Left renal pelvis (tissue), 4 donors: ENCODE measurements around the gene POLDIP2. TPM values are rescaled to one million over a fixed set of nuclear protein-coding genes. Genes with fewer than 3 reads are reported as not detected.
A peak's percentile ranks its signal among the peaks of the same experiment; 100 is the strongest.
"Not testable (repeated sequence)": the region's sequence is repeated elsewhere in the genome, so short reads cannot be mapped to it uniquely, and the experiment has no call there.

ENCODE experiments used
- DNase-seq, 4 donors: peaks; one replicate each; pipeline ENCODE4 v3.0.0-alpha.2; 2013; ENCODE audit warnings: low read depth in 4 of 4, low spot score in 3 of 4
- polyA plus RNA-seq, 4 donors: library from polyadenylated mRNA; unstranded; fragments of 120-200 nt; gene quantifications; one replicate each; pipeline ENCODE4 v1.2.1, GENCODE V29; 2013; ENCODE audit not compliant: insufficient read length in 4 of 4

The POLDIP2 gene
- polyA plus RNA-seq, 4 donors = 63.1 to 94.1 (median 88.9) TPM

DNA sequence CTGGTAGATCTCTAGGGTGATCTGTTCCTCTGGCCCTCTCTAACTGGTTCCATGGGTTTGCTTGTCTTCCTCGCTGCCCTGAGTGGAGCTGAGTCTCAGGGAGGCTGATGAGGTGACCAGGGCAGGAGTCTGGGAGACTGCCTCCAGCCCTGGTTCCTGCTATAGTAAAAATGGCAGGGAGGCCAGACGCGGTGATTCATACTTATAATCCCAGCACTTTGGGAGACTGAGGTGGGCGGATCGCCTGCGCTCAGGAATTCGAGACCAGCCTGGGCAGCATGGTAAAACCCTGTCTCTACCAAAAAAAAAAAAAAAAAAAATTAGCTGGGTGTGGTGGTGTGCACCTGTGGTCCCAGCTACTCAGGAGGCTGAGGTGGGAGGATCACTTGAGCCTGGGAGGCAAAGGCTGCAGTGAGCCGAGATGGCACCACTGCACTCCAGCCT, 18.5 kb downstream of the POLDIP2 start:
- not testable (repeated sequence) for DNase-seq

DNA sequence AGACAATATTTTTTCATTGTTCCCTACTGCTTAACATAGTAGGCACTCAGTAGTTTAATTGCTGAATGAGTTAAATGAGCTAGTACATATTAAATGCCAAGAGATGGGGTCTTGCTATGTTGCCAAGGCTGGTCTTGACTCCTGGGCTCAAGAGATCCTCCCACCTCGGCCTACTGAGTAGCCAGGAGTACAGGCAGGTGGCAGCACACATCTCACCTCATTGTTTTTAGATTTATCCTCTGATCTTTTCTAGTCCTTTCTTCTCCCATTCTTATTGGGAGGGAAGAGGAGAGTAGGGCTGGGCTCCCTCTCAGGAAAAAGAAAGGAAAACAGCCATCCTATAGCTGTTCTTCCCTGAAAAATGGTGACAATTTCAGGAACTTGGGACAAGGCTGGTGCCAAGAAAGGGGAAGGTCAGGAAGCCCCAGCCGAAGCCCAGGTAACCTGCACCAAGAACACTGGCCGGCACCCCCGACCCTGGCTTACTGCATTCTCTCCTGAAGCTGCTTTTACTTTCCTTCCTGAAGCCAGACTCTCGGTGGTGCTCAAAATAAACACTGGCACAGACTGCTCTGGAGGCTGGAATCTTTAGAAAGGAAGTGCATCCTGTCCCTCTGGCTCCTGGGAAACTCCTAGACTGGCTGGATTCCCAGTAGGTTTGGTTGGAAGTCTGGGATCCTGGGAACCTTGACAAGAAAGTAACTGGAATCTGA, 19.1 kb downstream of the POLDIP2 start:
- DNase-seq = no peak

DNA sequence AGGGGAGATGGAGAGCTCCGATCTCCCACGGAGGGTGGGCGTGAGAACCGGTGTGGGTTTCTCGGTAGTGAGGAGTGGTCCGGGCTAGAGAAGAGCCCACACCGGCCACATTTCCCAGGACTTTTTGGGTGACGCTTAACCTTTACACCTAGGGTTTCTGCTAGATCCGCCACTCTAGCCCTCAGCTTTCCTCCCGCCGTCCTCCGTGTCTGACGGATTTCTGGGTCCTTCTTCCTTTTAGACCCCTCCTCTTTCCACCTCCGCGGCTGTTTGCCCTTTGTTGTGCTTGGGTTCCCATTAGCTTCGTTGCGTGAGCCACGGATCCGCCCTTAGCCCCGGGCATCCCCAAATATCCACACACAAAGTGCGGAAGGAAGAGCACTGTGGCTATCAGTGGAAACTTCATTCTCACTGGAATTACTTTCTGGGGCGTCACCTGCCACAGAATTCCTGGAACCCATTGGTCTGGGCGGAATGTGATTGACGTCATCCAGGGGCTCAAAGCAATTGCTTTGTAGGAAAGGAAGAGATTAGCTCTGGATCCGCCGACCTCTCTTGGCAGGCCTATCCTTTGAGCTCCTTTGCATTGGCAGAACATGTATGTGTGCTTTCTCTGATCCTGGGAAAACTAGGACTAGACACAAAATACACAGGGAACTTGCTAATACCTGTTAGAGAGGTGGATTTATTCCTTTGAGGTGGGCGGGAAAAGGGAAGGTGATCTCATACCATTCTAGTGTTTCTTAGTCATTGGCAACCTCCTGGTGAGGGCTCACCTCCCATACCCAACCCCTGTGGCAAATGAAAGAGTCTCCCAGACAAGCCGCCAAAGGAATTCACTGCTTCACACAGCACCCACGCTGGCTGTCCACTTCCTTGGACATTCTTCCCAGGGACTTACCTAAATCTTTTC, 21.1 kb downstream of the POLDIP2 start:
- peak in 2 of 4 donors; percentile 60 to 76 for DNase-seq

DNA sequence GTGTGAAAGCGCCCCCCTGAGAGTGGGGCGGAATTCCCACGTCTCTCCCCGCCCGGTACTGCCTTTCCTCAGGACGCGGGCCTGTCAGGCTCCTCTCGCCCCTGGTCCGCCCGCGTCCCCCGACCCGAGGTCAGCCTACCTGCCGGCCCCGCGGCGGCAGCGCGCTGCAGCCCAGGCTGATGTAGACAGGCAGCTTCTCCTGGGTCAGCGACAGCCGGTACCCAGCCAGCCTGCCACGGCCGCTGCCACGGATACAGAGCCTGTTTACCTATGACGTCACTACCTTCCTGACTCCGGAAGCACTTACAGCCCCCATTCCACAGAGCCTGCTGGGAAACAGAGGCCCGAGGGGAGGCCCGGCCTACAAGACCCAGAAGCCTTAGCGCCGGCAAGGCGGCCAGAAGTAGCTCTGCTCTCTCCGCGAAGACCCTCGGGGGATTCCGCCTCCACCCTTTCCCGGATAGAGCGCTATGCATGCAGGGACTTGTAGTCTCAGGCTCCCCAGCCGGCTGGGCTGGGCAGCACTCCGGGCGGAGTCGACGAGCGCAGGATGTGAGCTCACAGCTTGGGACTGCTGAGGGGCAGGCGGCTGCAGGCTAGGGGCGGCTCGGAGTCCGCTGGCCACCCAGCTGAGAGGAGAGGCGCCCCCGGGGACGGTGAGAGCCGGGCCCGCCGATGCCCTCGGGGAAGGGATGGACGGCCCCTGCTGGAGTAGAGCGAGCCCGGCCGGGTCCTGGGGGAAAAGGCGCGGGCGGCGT, 21.9 kb downstream of the POLDIP2 start, which contains the start of the genes IFT20 and TNFAIP1:
TSS of gene IFT20 (minus strand) at position 272 of the 758 bp plus-strand sequence. CDS start 3,487 bp downstream, outside the sequence.
TSS of gene TNFAIP1 (plus strand) at position 561 of the 758 bp plus-strand sequence. CDS start 3,761 bp downstream, outside the sequence.
- peak; percentile 98 to 100 (median 98) for DNase-seq

DNA sequence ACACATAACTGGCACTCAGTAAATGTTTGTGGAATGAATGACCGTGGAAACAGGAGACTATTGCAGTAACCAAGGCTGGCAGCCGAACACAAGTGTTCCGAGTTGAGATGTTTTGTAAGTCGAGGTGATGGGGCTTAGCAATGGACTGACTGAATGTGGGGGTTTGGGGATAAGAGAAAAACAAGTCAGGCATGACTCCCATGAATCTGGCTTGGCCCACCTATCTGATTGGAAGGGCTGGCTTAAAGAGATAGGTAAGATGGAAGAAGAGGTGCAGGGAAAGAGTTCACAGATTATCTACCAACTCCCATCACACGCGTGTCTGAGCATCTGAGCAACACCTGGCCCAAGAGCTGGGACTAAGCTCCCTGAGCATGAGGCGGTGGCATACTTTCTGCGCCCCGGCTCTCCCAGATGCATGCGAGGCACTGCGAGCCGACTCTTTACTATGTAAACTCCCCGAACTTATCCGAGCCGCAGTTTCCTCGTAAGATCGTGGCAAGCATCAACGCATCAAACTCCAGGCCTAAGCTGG, 22.6 kb downstream of the POLDIP2 start:
- no peak for DNase-seq

DNA sequence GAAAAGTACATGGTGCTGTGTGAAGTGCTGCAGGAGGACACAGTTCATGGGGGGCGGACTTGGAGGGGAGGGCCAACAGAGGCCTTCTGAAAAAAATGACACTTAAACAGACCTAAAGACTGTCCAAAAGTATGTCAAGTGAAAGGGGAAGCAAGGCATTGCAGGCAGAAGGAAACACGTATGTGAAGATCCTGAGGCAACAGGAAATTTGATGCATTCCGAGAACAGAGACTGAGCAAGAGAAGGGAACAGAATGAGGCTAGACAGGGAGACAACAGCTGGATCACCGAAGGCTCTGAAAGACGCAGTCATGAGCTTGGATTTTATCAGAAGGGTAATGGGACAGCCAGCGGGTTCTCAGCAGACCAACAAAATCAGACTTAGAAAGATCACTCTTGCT, 23.2 kb downstream of the POLDIP2 start:
- DNase-seq = no peak

DNA sequence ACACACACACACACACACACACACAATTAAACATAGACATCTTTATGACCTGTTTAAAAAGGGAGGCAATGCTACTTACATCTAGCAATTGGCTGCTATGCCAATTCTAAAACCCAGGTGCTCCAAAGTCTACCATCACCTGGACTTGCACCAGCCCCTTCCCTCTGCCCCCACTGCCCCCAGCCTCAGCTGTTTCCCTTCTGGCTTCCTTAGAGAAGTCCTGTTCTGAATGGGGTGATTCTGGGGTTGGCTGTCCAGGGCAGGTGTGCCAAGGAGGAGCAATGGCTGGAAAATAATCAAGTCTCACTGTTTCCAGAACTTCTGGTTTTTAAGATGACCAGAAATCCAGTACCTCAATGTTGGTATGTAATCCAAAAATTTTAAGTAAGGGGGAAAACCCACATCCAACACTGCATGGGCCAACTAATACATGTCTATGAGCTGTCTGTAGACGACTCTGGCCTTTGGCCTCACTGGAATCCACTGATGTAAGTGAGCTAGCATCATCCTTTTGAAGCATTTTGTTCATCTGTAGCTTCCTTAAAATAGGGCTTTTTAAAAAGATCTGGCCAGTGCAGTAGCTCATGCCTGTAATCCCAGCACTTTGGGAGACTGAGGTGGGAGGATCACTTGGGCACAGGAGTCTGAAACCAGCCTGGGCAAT, 24.1 kb downstream of the POLDIP2 start:
- no peak for DNase-seq

DNA sequence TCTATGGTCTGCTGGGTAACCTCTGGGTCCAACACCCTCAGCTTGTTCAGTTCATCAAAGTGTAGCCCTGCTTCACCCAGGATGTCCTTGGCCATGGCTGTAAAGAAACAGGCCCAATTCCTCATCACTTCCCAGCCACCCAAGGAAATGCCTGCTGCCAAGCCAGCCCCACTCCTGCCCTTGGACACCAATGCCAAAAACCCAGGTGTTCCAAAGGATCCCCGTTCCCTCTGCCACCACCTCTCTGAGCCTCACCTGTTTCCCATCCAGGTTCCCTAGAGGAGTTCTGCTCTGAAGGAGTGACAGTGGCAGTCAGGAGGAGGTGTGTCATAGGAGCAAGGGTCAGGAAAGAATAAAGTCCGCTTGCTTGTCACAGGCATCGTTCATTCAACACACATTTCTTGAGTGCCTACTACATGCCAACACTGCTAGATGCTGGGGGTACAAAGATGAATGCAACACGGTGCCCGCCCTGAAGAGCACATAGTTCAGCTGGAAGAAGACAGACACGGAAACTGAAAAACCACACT, 25.4 kb downstream of the POLDIP2 start:
- DNase-seq = no peak

DNA sequence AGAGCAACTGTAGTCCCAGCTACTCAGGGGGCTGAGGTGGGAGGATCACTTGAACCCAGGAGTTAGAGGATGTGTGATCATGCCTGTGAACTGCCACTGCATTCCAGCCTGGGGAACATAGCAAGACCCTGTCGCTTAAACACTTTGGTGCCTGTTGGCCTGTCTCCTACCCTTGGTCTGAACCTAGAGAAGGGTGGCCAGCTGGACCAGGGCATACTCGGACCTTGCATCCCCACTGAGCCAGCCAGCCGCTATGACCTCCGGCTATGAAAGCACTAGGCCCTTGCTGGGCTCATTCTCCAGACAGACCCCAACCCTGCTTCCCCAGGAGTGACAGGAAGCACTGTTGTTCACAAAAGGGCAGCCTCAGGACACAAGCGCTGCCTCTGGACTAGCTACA, 26.7 kb downstream of the POLDIP2 start:
- no peak for DNase-seq

DNA sequence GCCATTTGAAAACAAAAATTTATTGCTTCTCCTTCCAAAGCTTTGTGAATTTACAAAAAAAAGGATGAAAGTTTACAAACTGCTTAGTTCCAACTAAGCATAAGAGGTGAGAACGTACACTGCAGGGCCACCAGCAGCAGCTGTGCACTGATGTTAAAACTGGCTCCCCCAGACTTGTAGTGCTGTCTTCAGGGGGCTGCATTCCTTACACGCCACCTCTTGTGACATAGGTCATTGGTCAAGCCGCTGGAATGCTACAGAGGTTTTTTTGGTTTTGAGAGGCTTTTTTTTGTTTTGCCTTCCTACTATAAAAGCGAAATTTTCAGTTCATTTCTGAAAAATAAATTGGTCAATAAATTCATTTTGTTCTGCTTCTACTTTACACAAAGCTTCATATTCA, 29.0 kb downstream of the POLDIP2 start:
- no peak for DNase-seq

DNA sequence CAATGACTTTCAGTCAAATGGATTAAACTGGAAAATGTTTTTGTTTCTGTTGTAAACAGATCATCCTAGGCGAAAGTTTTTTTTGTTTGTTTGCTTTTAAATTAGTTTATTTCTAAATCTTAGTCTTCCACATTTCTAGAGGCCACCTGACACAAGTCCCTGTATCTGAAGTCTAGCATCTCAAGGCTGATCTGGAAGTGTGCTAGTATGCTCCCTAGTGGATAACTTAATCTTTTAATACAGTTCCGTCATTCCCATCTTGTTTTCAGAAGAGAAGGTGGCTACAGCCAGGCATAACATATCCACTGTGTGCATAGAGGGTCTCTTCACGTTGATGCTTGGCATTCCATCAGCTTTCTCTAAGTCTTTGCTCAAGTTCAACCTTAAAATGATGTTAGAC, 29.6 kb downstream of the POLDIP2 start:
- DNase-seq = no peak

DNA sequence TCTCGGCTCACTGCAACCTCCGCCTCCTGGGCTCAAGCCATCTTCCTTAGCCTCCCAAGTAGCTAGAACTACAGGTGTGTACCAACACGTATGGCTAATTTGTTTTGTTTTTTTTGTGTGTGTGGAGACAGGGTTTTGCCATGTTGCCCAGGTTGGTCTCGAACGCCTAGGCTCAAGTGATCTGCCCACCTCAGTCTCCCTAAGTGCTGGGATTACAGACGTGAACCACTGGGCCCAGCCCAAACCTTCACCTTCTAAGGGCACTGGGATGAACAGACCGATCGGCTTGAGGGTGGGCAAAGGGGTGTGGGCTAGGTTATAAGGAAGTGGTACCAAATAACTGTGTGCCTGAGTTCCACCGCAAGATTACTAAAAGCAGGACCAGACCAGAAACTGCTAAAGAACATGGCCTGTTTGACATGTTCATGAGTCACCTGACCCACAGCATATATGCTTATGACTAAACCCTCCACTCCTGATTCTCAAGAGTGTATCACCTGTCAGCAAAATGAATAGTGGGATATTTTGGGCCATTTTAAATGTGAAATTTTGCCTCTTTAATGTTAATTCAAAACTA, 30.2 kb downstream of the POLDIP2 start:
- no peak for DNase-seq

DNA sequence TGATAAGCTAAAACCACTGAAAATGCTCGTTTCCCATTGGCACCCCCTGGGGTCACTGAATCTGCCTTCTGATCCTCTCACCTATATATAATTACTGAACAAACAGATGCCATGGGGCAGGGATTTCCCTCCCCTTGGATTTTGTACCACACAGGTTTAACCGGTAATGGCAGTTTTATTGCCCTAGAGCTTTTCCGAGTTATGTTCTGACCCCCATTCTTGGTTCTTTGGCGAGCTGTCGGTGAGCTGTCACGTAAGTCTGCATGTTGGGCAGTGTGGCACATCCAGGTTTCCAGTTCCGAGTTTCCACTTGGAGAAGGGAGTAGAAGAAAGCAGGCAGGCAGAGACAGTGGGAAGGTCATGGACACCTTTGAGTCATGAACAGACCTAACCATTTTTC, 31.2 kb downstream of the POLDIP2 start:
- no peak for DNase-seq

DNA sequence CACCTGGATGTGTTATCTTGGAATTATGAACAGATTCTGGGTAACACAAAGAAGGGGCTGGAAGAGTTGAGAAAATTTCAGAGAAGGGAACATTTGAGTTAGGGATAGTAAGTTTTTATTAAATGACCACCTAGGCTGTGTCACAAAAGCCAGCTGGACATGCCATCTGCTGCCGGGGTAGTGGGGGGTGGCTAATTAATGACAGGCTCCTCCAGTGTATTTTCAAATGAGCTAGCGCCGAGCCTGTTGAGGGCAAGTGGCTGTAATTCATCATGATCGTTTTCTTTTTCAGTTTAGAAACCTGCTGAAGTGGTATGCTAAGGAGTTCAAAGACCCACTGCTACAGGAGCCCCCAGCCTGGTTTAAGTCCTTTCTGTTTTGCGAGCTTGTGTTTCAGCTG, 32.1 kb downstream of the POLDIP2 start:
- DNase-seq = no peak

DNA sequence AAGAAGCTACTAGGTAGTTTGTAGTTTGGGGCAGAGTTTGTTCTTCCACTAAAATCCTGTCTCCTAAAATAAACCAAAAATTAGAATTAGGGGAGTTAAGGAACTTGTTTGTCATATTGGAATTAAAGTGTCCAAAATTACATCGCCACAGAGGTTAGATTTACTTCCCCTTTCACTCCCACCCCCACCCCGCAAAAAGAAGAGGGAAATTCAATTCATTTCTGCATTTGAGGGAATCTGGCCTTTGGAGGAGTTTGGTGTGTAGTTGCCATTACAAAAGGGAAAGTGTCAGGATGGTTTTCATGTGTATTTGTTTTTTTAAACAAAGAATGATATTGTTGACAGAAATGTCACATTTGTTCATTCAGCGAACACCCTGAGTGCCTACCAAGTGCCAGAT, 32.5 kb downstream of the POLDIP2 start:
- DNase-seq = no peak

DNA sequence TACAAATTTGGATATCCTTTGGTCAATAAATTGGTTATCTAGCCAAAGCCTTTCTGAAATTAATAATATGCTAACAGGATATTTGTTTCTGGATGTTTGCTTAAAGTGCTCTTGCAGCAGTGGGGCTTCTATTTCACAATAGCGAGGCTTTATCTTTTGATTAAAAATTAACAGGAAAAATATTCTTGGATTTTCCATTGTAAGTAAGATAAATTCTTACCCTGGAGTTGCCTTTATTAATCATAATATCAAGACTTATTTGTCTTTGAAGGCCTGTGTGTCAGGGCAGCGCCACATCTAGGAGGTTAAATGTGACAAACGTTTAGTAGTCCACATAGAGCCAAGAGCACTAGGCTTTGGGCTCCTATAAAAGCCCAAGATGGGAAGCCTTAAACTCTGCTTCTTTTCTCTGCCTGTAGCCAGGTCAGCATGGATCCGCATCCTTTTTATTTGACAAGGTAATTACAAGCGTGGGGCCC, 33.0 kb downstream of the POLDIP2 start:
- no peak for DNase-seq

DNA sequence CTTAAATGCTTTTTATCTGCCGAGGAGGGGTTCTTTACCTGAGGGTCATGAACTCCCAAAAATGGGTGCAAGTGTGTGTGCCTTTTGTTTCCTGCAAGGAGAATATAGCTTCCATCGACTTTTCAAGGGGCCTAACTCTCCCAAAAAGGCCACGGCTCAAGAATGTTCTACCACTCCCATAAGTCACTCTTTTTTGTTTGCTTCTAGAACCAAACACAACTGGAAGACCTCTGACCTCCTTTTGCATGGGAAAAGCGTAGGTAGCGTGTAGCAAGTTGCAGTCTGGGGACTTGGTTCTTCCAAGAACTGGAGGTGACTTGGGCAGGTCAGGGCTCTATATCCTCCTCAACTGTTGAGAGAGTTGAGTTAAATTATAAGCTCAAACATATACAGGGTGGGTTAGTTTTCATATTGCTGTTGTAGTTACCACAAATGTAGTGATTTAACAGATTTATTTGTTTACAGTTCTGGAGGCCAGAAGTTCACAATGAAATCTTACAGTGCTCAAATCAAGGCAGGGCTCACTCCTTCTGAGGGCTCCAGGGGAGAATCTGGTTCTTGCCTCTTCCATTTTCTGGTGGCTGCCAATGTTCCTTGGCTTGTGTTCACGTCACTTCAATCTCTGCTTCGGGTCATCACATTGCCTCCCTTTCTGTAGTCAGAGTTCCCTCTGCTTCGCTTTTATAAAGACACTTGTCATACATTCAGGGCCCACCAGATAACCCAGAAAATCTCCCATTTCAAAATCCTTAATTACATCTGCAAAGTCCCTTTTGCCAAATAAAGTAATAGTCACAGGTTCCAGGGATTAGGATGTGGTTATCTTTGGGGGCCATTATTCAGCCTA, 36.9 kb downstream of the POLDIP2 start:
- DNase-seq = no peak

DNA sequence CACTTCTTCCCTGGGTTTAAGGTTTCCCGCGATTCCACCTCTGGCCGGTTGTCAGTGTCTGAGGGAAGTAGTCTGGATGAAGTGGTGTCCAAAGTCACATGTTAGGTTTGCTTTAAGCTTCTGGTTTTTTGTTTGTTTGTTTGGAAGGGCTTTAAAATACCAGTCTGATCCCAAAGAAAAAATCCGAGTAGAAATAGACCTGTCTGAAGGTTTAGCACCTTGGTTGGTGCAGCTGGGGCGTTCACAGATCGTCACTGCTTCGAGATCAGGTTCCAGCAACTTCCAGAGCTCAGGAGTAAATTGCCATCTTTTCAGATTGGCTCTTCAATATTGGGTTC, 37.8 kb downstream of the POLDIP2 start:
- no peak for DNase-seq
